ENCODE measurements around the gene TMEM120B.
"Not testable (repeated sequence)": the region's sequence is repeated elsewhere in the genome, so short reads cannot be mapped to it uniquely, and the experiment has no call there.

The TMEM120B gene

GRCh38 chr12:121678716-121679300 lies 33.7 kb upstream of the TMEM120B start:
- H3K4me1 ChIP-seq (ENCODE audit: low read depth, poor library complexity, severe bottlenecking) = no peaks in the 10 kb centered on the region
- no peaks in the 10 kb centered on the region for H3K79me2 ChIP-seq (ENCODE audit: insufficient read depth, low read depth)
- H3K4me3 ChIP-seq (IDR thresholded peaks at IDR 0.05; ENCODE audit: insufficient read depth, low read depth, low read length) = no peak overlapping the region
- H3K27ac ChIP-seq = no peak overlapping the region
- no peaks in the 10 kb centered on the region for H4K20me1 ChIP-seq (ENCODE audit: insufficient read depth)
- H3K27me3 ChIP-seq (ENCODE audit: insufficient read depth, low read depth) = no peaks in the 10 kb centered on the region
- no peaks in the 10 kb centered on the region for H3K36me3 ChIP-seq (ENCODE audit: insufficient read depth)
- no peak overlapping the region for H2AFZ ChIP-seq (ENCODE audit: low read depth)
- H3K9ac ChIP-seq = no peak overlapping the region
- no peak overlapping the region for H3K4me2 ChIP-seq
- no peak for TF ChIP-seq CTCF (conservative IDR thresholded peaks at IDR 0.05; ENCODE audit: low read depth, low read length)

- H2AFZ ChIP-seq (ENCODE audit: low read depth); H3K36me3 ChIP-seq (ENCODE audit: insufficient read depth); H3K4me2 ChIP-seq; H3K9ac ChIP-seq; H3K27me3 ChIP-seq (ENCODE audit: insufficient read depth, low read depth); H4K20me1 ChIP-seq (ENCODE audit: insufficient read depth); H3K4me3 ChIP-seq (IDR thresholded peaks at IDR 0.05; ENCODE audit: insufficient read depth, low read depth, low read length); H3K27ac ChIP-seq; H3K79me2 ChIP-seq (ENCODE audit: insufficient read depth, low read depth); H3K4me1 ChIP-seq (ENCODE audit: low read depth, poor library complexity, severe bottlenecking): not testable (repeated sequence)
These were observed 32.8 kb upstream of the TMEM120B start for GRCh38 chr12:121679661-121680197.

GRCh38 chr12:121688966-121689365 lies 23.6 kb upstream of the TMEM120B start:
- Histone ChIP-seq H3K36me3 (ENCODE audit: insufficient read depth) (no peaks in the 10 kb centered on the region), H4K20me1 (ENCODE audit: insufficient read depth) (no peaks in the 10 kb centered on the region), H3K4me1 (ENCODE audit: low read depth, poor library complexity, severe bottlenecking) (peaks cover 9% of the 10 kb centered on the region), H3K27me3 (ENCODE audit: insufficient read depth, low read depth) (no peaks in the 10 kb centered on the region), H3K27ac (no peak overlapping the region), H2AFZ (ENCODE audit: low read depth) (no peak overlapping the region), H3K9ac (no peak overlapping the region), H3K4me2 (no peak overlapping the region), H3K79me2 (ENCODE audit: insufficient read depth, low read depth) (no peaks in the 10 kb centered on the region), H3K4me3 (IDR thresholded peaks at IDR 0.05; ENCODE audit: insufficient read depth, low read depth, low read length) (no peak overlapping the region)
- TF ChIP-seq CTCF (conservative IDR thresholded peaks at IDR 0.05; ENCODE audit: low read depth, low read length) = no peak

- no peak overlapping the region for H3K9ac ChIP-seq
- TF ChIP-seq CTCF (conservative IDR thresholded peaks at IDR 0.05; ENCODE audit: low read depth, low read length) = no peak
- no peaks in the 10 kb centered on the region for H3K79me2 ChIP-seq (ENCODE audit: insufficient read depth, low read depth)
- H3K36me3 ChIP-seq (ENCODE audit: insufficient read depth) = no peaks in the 10 kb centered on the region
- H3K4me1 ChIP-seq (ENCODE audit: low read depth, poor library complexity, severe bottlenecking) = peaks cover 9% of the 10 kb centered on the region
- H3K27me3 ChIP-seq (ENCODE audit: insufficient read depth, low read depth) = no peaks in the 10 kb centered on the region
- H3K4me2 ChIP-seq = no peak overlapping the region
- no peak overlapping the region for H2AFZ ChIP-seq (ENCODE audit: low read depth)
- H3K4me3 ChIP-seq (IDR thresholded peaks at IDR 0.05; ENCODE audit: insufficient read depth, low read depth, low read length) = no peak overlapping the region
- no peaks in the 10 kb centered on the region for H4K20me1 ChIP-seq (ENCODE audit: insufficient read depth)
- no peak overlapping the region for H3K27ac ChIP-seq
These were observed 23.1 kb upstream of the TMEM120B start for GRCh38 chr12:121689430-121689829.

GRCh38 chr12:121692744-121693143 lies 19.8 kb upstream of the TMEM120B start:
- H3K4me2 ChIP-seq; H3K4me3 ChIP-seq (IDR thresholded peaks at IDR 0.05; ENCODE audit: insufficient read depth, low read depth, low read length); H4K20me1 ChIP-seq (ENCODE audit: insufficient read depth); H3K4me1 ChIP-seq (ENCODE audit: low read depth, poor library complexity, severe bottlenecking); H3K27me3 ChIP-seq (ENCODE audit: insufficient read depth, low read depth); H3K27ac ChIP-seq; H3K9ac ChIP-seq; H3K36me3 ChIP-seq (ENCODE audit: insufficient read depth); H3K79me2 ChIP-seq (ENCODE audit: insufficient read depth, low read depth); H2AFZ ChIP-seq (ENCODE audit: low read depth): not testable (repeated sequence)

Data from KMS-11 (cell line).